GM18499 (cell line): ENCODE measurements around the gene COQ10A.

Source experiments
- ATAC-seq: cut with Tn5 transposase; IDR thresholded peaks from one replicate; pipeline ENCODE4 v1.9.1; 2021; ENCODE audit warnings: moderate number of reproducible peaks; ENCODE audit not compliant: insufficient read depth, unreplicated experiment

Gene COQ10A

GRCh38 chr12:56304872-56305590 lies 38.3 kb downstream of the COQ10A start:
- no peak for ATAC-seq

- ATAC-seq = no peak
These were observed 40.7 kb downstream of the COQ10A start for GRCh38 chr12:56307221-56307965.

GRCh38 chr12:56308714-56309113 lies 42.0 kb downstream of the COQ10A start:
- ATAC-seq = no peak

GRCh38 chr12:56311003-56311402 lies 44.3 kb downstream of the COQ10A start:
- ATAC-seq = no peak

GRCh38 chr12:56315249-56315621 lies 48.5 kb downstream of the COQ10A start:
- no peak for ATAC-seq

- peak; percentile 77 for ATAC-seq
These were observed 49.1 kb downstream of the COQ10A start, which contains the start of gene CNPY2 for GRCh38 chr12:56315622-56316473. Gene CNPY2 (minus strand): TSS chr12:56315988. CDS start chr12:56315217, 771 bp downstream.

DNA sequence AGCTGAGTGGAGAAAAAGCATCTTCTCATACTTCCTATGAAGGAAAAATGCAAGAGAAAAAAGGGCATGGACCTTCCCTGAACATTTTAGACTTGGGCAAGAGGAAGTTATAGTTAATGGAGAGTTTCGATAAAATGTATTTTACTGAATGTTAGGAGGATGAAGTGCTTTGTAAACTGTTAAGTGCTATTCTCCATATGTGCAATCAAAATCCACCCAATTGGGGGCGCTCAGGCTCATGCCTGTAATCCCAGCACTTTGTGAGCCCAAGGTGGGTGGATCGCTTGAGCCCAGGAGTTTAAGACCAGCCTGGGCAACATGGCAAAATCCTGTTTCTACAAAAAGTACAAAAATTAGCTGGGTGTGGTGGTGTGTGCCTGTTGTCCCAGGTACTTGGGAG lies 50.9 kb downstream of the COQ10A start:
- no peak for ATAC-seq
